Fibroblast of lung (primary cell): ENCODE data around the gene LSM14B. TPM values are rescaled to one million over a fixed set of nuclear protein-coding genes. Genes with fewer than 3 reads are reported as not detected.

ENCODE experiments used
- DNase-seq, 2 donors: peaks; one replicate each; pipeline versions ENCODE4 v3.0.0 to v3.0.0-alpha.2; 2010; ENCODE audit warnings: low read depth in 2 of 2
- H2AFZ ChIP-seq: 2 replicates; pipeline ENCODE4 v1.5.1; 2012; ENCODE audit warnings: low read length, control low read depth, inconsistent platforms
- H3K27ac ChIP-seq: 2 replicates; pipeline ENCODE4 v1.5.1; 2011; ENCODE audit warnings: low read length, control low read depth; ENCODE audit not compliant: insufficient read depth
- H3K27me3 ChIP-seq: 2 replicates; pipeline ENCODE4 v1.5.1; 2011; ENCODE audit warnings: mild to moderate bottlenecking, low read length; ENCODE audit not compliant: control insufficient read depth, insufficient read depth
- H3K36me3 ChIP-seq: 2 replicates; pipeline ENCODE4 v1.5.1; 2011; ENCODE audit warnings: low read length; ENCODE audit not compliant: control insufficient read depth, insufficient read depth
- H3K4me1 ChIP-seq: 2 replicates; pipeline ENCODE4 v1.5.1; 2011; ENCODE audit warnings: low read length; ENCODE audit not compliant: control insufficient read depth, insufficient read depth; ENCODE audit errors: extremely low read depth
- H3K4me2 ChIP-seq: 2 replicates; pipeline ENCODE4 v1.5.1; 2011; ENCODE audit warnings: low read length, control low read depth; ENCODE audit not compliant: insufficient read depth; ENCODE audit errors: extremely low read depth
- H3K4me3 ChIP-seq, 4 experiments: fragments of 200-600 bp in 1 of 4; sonication (generic) in 1 of 4; replicated peaks in 1 of 4; 2 replicates each; pipeline ENCODE4 v1.5.1; 2011 to 2016; ENCODE audit warnings: low read length in 4 of 4, low read depth in 3 of 4, mild to moderate bottlenecking in 3 of 4, control low read depth in 2 of 4, inconsistent platforms in 1 of 4, mixed read lengths in 1 of 4; ENCODE audit not compliant: insufficient read depth in 1 of 4; ENCODE audit errors: control extremely low read depth in 1 of 4
- H3K79me2 ChIP-seq: 2 replicates; pipeline ENCODE4 v1.5.1; 2012; ENCODE audit warnings: mild to moderate bottlenecking, low read length, inconsistent platforms; ENCODE audit not compliant: control insufficient read depth, insufficient read depth
- H3K9ac ChIP-seq: 2 replicates; pipeline ENCODE4 v1.5.1; 2011; ENCODE audit warnings: mild to moderate bottlenecking, low read length, control low read depth; ENCODE audit not compliant: insufficient read depth
- H3K9me3 ChIP-seq: 2 replicates; pipeline ENCODE4 v1.5.1; 2012; ENCODE audit warnings: low read depth, low read length; ENCODE audit not compliant: control insufficient read depth, insufficient read depth
- H4K20me1 ChIP-seq: 2 replicates; pipeline ENCODE4 v1.5.1; 2011; ENCODE audit warnings: low read length; ENCODE audit not compliant: control insufficient read depth, insufficient read depth; ENCODE audit errors: extremely low read depth
- EZH2 ChIP-seq: IDR thresholded peaks from 2 replicates; pipeline ENCODE4 v1.5.1; 2012; ENCODE audit warnings: low read length, control low read depth, mild to moderate bottlenecking; ENCODE audit errors: missing control alignments
- polyA plus RNA-seq, 2 donors: library from polyadenylated mRNA; depleted of rRNA in 1 of 2; stranded (reverse) in 1 of 2; unstranded in 1 of 2; fragments of >200 nt; gene quantifications; 2 replicates each; pipeline ENCODE4 v1.2.1, GENCODE V29; 2011 to 2012; ENCODE audit warnings: missing spikeins in 1 of 2
- total RNA-seq: library from RNA; depleted of rRNA; stranded (reverse); fragments of >200 nt; gene quantifications from 2 replicates; pipeline ENCODE4 v1.2.1, GENCODE V29; 2014
- TF ChIP-seq, protein P1 (sequence below), 2 donors: IDR thresholded peaks in 1 of 2; conservative IDR thresholded peaks in 1 of 2; 1 replicate in 1 of 2; 2 replicates in 1 of 2; pipeline ENCODE4 v1.5.1; 2011 to 2012; ENCODE audit warnings: low read length in 2 of 2, control low read depth in 1 of 2, inconsistent platforms in 1 of 2, low read depth in 1 of 2, mild to moderate bottlenecking in 1 of 2

Gene LSM14B
- total and polyA plus RNA-seq, 2 donors (not counting 1 experiment from before 2014, with no cell fraction given), result 20.2 to 48.7 TPM

- Histone ChIP-seq H4K20me1 (peaks cover 2% of the 10 kb centered on the region), H3K27ac (peak overlapping the region; percentile 83)
- DNase-seq, result peak in 1 of 2 donors; percentile 46
These were observed 19.3 kb downstream of the LSM14B start for GRCh38 chr20:62141397-62142251.

GRCh38 chr20:62142252-62143080 lies 20.2 kb downstream of the LSM14B start:
- no peak overlapping the region for H2AFZ ChIP-seq
- peaks cover 77% of the 10 kb centered on the region for H3K79me2 ChIP-seq
- TF ChIP-seq, protein P1, sequence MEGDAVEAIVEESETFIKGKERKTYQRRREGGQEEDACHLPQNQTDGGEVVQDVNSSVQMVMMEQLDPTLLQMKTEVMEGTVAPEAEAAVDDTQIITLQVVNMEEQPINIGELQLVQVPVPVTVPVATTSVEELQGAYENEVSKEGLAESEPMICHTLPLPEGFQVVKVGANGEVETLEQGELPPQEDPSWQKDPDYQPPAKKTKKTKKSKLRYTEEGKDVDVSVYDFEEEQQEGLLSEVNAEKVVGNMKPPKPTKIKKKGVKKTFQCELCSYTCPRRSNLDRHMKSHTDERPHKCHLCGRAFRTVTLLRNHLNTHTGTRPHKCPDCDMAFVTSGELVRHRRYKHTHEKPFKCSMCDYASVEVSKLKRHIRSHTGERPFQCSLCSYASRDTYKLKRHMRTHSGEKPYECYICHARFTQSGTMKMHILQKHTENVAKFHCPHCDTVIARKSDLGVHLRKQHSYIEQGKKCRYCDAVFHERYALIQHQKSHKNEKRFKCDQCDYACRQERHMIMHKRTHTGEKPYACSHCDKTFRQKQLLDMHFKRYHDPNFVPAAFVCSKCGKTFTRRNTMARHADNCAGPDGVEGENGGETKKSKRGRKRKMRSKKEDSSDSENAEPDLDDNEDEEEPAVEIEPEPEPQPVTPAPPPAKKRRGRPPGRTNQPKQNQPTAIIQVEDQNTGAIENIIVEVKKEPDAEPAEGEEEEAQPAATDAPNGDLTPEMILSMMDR (conservative IDR thresholded peaks at IDR 0.05 in 1 of 2, IDR thresholded peaks at IDR 0.05 in 1 of 2; ENCODE audit: low read depth in 1 of 2, low read length in 2 of 2), result no peak
- TF ChIP-seq EZH2, result no peak
- peak overlapping the region; percentile 92 for H3K9ac ChIP-seq
- H4K20me1 ChIP-seq, result peaks cover 2% of the 10 kb centered on the region
- peaks cover 2% of the 10 kb centered on the region for H3K4me1 ChIP-seq
- H3K4me3 ChIP-seq, result peak overlapping the region; percentile 66 to 88 (median 76)
- H3K27me3 ChIP-seq, result no peaks in the 10 kb centered on the region
- peaks cover 20% of the 10 kb centered on the region for H3K36me3 ChIP-seq
- H3K4me2 ChIP-seq, result peak overlapping the region; percentile 98
- no peak for DNase-seq
- no peaks in the 10 kb centered on the region for H3K9me3 ChIP-seq
- peak overlapping the region; percentile 83 for H3K27ac ChIP-seq

More at GRCh38 chr20:62141397-62142251, 19.3 kb downstream of the LSM14B start:
- H3K27me3 ChIP-seq, result no peaks in the 10 kb centered on the region
- TF ChIP-seq EZH2, result no peak
- TF ChIP-seq, protein P1 (conservative IDR thresholded peaks at IDR 0.05 in 1 of 2, IDR thresholded peaks at IDR 0.05 in 1 of 2; ENCODE audit: low read depth in 1 of 2, low read length in 2 of 2), result peak; percentile 39 to 48
- H3K9ac ChIP-seq, result peak overlapping the region; percentile 92
- H3K4me3 ChIP-seq, result peak overlapping the region; percentile 66 to 88 (median 76)
- H2AFZ ChIP-seq, result no peak overlapping the region
- peaks cover 69% of the 10 kb centered on the region for H3K79me2 ChIP-seq
- H3K4me1 ChIP-seq, result peaks cover 2% of the 10 kb centered on the region
- H3K4me2 ChIP-seq, result peak overlapping the region; percentile 98
- H3K9me3 ChIP-seq, result no peaks in the 10 kb centered on the region
- H3K36me3 ChIP-seq, result peaks cover 22% of the 10 kb centered on the region
